B cell (primary cell): ENCODE measurements around the gene GABRG3. TPM values are rescaled to one million over a fixed set of nuclear protein-coding genes. Genes with fewer than 3 reads are reported as not detected.

Experiments
- ATAC-seq: fragments of 200-7000 bp; cut with Tn5 transposase; one replicate; pipeline ENCODE4 v1.10.0; 2021; ENCODE audit warnings: low read depth, mild to moderate bottlenecking, moderate number of reproducible peaks, moderate library complexity
- CTCF ChIA-PET: fragments of 350-600 bp; sonication (Branson Sonifier 250); formaldehyde crosslinking; loops from one replicate; lab custom pipeline; 2021; ENCODE audit warnings: antibody characterized with exemption, inconsistent platforms; lab: Charles Lee
- POLR2A ChIA-PET: fragments of 350-600 bp; sonication (Branson Sonifier 250); formaldehyde crosslinking; loops from one replicate; lab custom pipeline; 2021; ENCODE audit warnings: antibody characterized with exemption; lab: Charles Lee
- DNase-seq: peaks from one replicate; pipeline ENCODE4 v3.0.0; 2013
- H2AFZ ChIP-seq: 2 replicates; pipeline ENCODE4 v1.6.1; 2012; ENCODE audit warnings: mild to moderate bottlenecking, low read depth, low read length; ENCODE audit not compliant: insufficient read depth, poor library complexity, severe bottlenecking
- H3K27ac ChIP-seq, 2 donors: 1 replicate in 1 of 2; 2 replicates in 1 of 2; pipeline ENCODE4 v1.5.1; 2012 to 2013; ENCODE audit warnings: low read length in 2 of 2, mild to moderate bottlenecking in 2 of 2, moderate library complexity in 1 of 2
- H3K27me3 ChIP-seq, 4 experiments: fragments of 200-600 bp in 1 of 4; sonication (generic) in 1 of 4; replicated peaks in 1 of 4; 1 replicate in 2 of 4; 2 replicates in 2 of 4; pipeline versions ENCODE4 v1.6.1 to v1.7.0; 2013 to 2016; ENCODE audit warnings: low read length in 3 of 4, mild to moderate bottlenecking in 2 of 4, mixed read lengths in 1 of 4, moderate library complexity in 1 of 4; ENCODE audit not compliant: insufficient read depth in 4 of 4, control insufficient read depth in 3 of 4; ENCODE audit errors: control extremely low read depth in 1 of 4
- H3K36me3 ChIP-seq, 2 experiments: replicated peaks in 1 of 2; 1 replicate in 1 of 2; 2 replicates in 1 of 2; pipeline versions ENCODE4 v1.6.1 to v1.7.1; 2013; ENCODE audit warnings: low read length in 1 of 2; ENCODE audit not compliant: insufficient read depth in 2 of 2, control insufficient read depth in 1 of 2; ENCODE audit errors: control extremely low read depth in 1 of 2, extremely low read depth in 1 of 2
- H3K4me1 ChIP-seq, 2 donors: fragments of 200-600 bp in 1 of 2; sonication (generic) in 1 of 2; 1 replicate in 1 of 2; 2 replicates in 1 of 2; pipeline versions ENCODE4 v1.5.1 to v1.6.1; 2013 to 2017; ENCODE audit warnings: low read length in 2 of 2; ENCODE audit not compliant: control insufficient read depth in 2 of 2, insufficient read depth in 2 of 2
- H3K4me2 ChIP-seq: replicated peaks from 2 replicates; pipeline ENCODE3; 2012; ENCODE audit warnings: mild to moderate bottlenecking, low read depth, low read length; ENCODE audit not compliant: poor library complexity, severe bottlenecking
- H3K4me3 ChIP-seq, 5 experiments: fragments of 200-600 bp in 1 of 5; sonication (generic) in 1 of 5; 1 replicate in 3 of 5; 2 replicates in 2 of 5; pipeline versions ENCODE4 v1.5.1 to v1.7.0; 2011 to 2016; ENCODE audit warnings: low read length in 4 of 5, mild to moderate bottlenecking in 4 of 5, low read depth in 2 of 5, control low read depth in 1 of 5, moderate library complexity in 1 of 5; ENCODE audit not compliant: insufficient read depth in 1 of 5; ENCODE audit errors: control extremely low read depth in 1 of 5, extremely low read depth in 1 of 5
- H3K79me2 ChIP-seq: fragments of 200-600 bp; sonication (generic); one replicate; pipeline ENCODE4 v1.6.0; 2016; ENCODE audit warnings: low read length; ENCODE audit not compliant: control insufficient read depth, insufficient read depth
- H3K9ac ChIP-seq: fragments of 200-600 bp; sonication (generic); 2 replicates; pipeline ENCODE4 v1.6.1; 2017; ENCODE audit warnings: mild to moderate bottlenecking, low read length, moderate library complexity
- H3K9me3 ChIP-seq, 3 donors: one replicate each; pipeline versions ENCODE4 v1.6.1 to v1.7.1; 2013; ENCODE audit warnings: low read length in 2 of 3; ENCODE audit not compliant: control insufficient read depth in 2 of 3, insufficient read depth in 1 of 3; ENCODE audit errors: control extremely low read depth in 1 of 3
- H4K20me1 ChIP-seq: 2 replicates; pipeline ENCODE4 v1.6.0; 2012; ENCODE audit warnings: mild to moderate bottlenecking, low read length; ENCODE audit not compliant: insufficient read depth, control insufficient read depth, poor library complexity, severe bottlenecking
- H3K27ac Mint-ChIP-seq: one replicate; pipeline ENCODE4 v1.8.0; 2021; ENCODE audit warnings: mixed read lengths
- H3K27me3 Mint-ChIP-seq: one replicate; pipeline ENCODE4 v1.8.0; 2021; ENCODE audit warnings: mixed read lengths
- H3K4me1 Mint-ChIP-seq: one replicate; pipeline ENCODE4 v1.8.0; 2021; ENCODE audit warnings: mixed read lengths
- H3K4me3 Mint-ChIP-seq: one replicate; pipeline ENCODE4 v1.8.0; 2021; ENCODE audit warnings: mixed read lengths
- H3K9me3 Mint-ChIP-seq: one replicate; pipeline ENCODE4 v1.8.0; 2022; ENCODE audit warnings: mixed read lengths; ENCODE audit not compliant: insufficient read depth
- CTCF ChIP-seq: fragments of 200-600 bp; IDR thresholded peaks from one replicate; pipeline ENCODE4 v1.8.0; 2022; ENCODE audit warnings: antibody characterized with exemption, mild to moderate bottlenecking
- EZH2 ChIP-seq: IDR thresholded peaks from 2 replicates; pipeline ENCODE4 v1.6.1; 2012; ENCODE audit warnings: borderline replicate concordance, low read depth, mild to moderate bottlenecking, moderate library complexity, low read length; ENCODE audit not compliant: insufficient read depth, poor library complexity, severe bottlenecking
- WGBS: methylation state at CpG from one replicate; pipeline ENCODE4 v1.1.5; 2013; ENCODE audit warnings: missing lambda C conversion rate; ENCODE audit not compliant: insufficient coverage; 5-methylcytosine and 5-hydroxymethylcytosine counted together
- intact Hi-C: fragments of 100-400 bp; cut with micrococcal nuclease; formaldehyde crosslinking; loops from one replicate; pipeline ENCODE4 v1.10.0; 2022
- polyA plus RNA-seq: library from polyadenylated mRNA; depleted of rRNA; stranded (reverse); fragments of >200 nt; gene quantifications from 2 replicates; pipeline ENCODE4 v1.2.3, GENCODE V29; 2012
- total RNA-seq, 2 donors: library from RNA; stranded (reverse); fragments of 120-200 nt in 1 of 2; gene quantifications; 1 replicate in 1 of 2; 2 replicates in 1 of 2; pipeline versions ENCODE4 v1.2.3 to v1.2.4, GENCODE V29; 2013 to 2022

GABRG3 gene
- total and polyA plus RNA-seq, 2 donors (not counting 1 experiment from before 2014, with no cell fraction given), result not detected

DNA sequence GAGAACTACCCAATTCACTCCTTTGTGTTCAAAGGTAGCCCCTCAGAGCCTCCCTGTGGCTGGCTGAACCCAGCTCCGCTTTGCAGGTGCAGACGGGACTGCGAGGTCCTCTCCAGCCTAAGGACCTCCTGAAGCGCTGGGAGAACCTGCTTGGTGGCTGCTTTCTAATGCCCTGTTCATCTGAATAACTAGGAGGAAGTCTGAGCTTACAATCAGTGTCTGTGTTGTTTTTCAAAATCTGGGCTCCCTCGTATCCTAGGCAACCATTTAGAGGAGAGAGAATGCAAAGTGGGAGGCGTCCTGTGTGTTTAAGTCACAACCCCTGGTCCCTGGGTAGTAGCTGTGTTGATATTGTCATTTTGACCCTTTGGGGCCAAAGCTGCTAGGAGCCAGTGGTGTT is 99.9 kb downstream of the GABRG3 start:
- no peak overlapping the region for H2AFZ ChIP-seq
- ATAC-seq (no peak), DNase-seq (no peak)
- TF ChIP-seq EZH2, result no peak
- no peak for TF ChIP-seq CTCF
- POLR2A ChIA-PET, result no interaction called here
- H3K27me3 Mint-ChIP-seq, result no peaks in the 10 kb centered on the region
- intact Hi-C loops, result no loop called here
- H3K4me2 ChIP-seq, result no peak overlapping the region
- H3K4me1 ChIP-seq, result no peaks in the 10 kb centered on the region
- WGBS, result 86% methylated on average over 4 of the region's 6 CpGs
- H3K27me3 ChIP-seq, result no peaks in the 10 kb centered on the region
- H3K79me2 ChIP-seq, result no peaks in the 10 kb centered on the region
- CTCF ChIA-PET, result interaction anchor here (1.1 kb wide), 1 partner anchor 11 kb away, joined by 5 read pairs; no protein-coding TSS in a partner anchor
- no peaks in the 10 kb centered on the region for H3K36me3 ChIP-seq
- H3K4me3 ChIP-seq, result no peak overlapping the region
- no peak overlapping the region for H3K4me3 Mint-ChIP-seq
- no peaks in the 10 kb centered on the region for H3K4me1 Mint-ChIP-seq
- no peak overlapping the region for H3K27ac Mint-ChIP-seq
- no peaks in the 10 kb centered on the region for H4K20me1 ChIP-seq
- H3K27ac ChIP-seq, result no peak overlapping the region
- peaks cover 18% of the 10 kb centered on the region for H3K9me3 Mint-ChIP-seq
- peaks cover 0 to 42% (median 15%) of the 10 kb centered on the region in 3 donors for H3K9me3 ChIP-seq
- H3K9ac ChIP-seq, result no peak overlapping the region

GRCh38 chr15:27074179-27074578 is 103.2 kb downstream of the GABRG3 start:
- no peak overlapping the region for H3K27ac Mint-ChIP-seq
- H3K4me3 Mint-ChIP-seq, result no peak overlapping the region
- H3K4me1 Mint-ChIP-seq, result no peaks in the 10 kb centered on the region

More at GRCh38 chr15:27074179-27074578, 103.2 kb downstream of the GABRG3 start:
- ATAC-seq (no peak), DNase-seq (no peak)
- no peaks in the 10 kb centered on the region for H3K27me3 ChIP-seq
- 81% methylated on average over 5 of the region's 6 CpGs for WGBS
- H3K79me2 ChIP-seq, result no peaks in the 10 kb centered on the region
- H3K27ac ChIP-seq, result no peak overlapping the region
- H3K9ac ChIP-seq, result no peak overlapping the region
- no peaks in the 10 kb centered on the region for H3K4me1 ChIP-seq
- H3K4me2 ChIP-seq, result no peak overlapping the region
- H2AFZ ChIP-seq, result no peak overlapping the region
- no peaks in the 10 kb centered on the region for H4K20me1 ChIP-seq
- intact Hi-C loops, result no loop called here
- H3K4me3 ChIP-seq, result no peak overlapping the region
- peaks cover 5% of the 10 kb centered on the region for H3K9me3 Mint-ChIP-seq
- no peaks in the 10 kb centered on the region for H3K27me3 Mint-ChIP-seq
- TF ChIP-seq CTCF (no peak), EZH2 (no peak)
- peaks cover 0 to 21% (median 0%) of the 10 kb centered on the region in 3 donors for H3K9me3 ChIP-seq
- POLR2A ChIA-PET, result no interaction called here
- CTCF ChIA-PET, result no interaction called here
- H3K36me3 ChIP-seq, result no peaks in the 10 kb centered on the region
